WTC11 (cell line): ENCODE measurements around the gene NR3C2. TPM values are rescaled to one million over a fixed set of nuclear protein-coding genes. Genes with fewer than 3 reads are reported as not detected.

ENCODE experiments used
- ATAC-seq: fragments of 200-7000 bp; cut with Tn5 transposase; 2 replicates; pipeline ENCODE4 v1.10.0; 2021; ENCODE audit warnings: mild to moderate bottlenecking, moderate library complexity
- CTCF ChIA-PET: fragments of 300-600 bp; sonication (Branson Sonifier 250); formaldehyde crosslinking; loops from one replicate; lab custom pipeline; 2021; ENCODE audit warnings: antibody characterized with exemption; lab: Charles Lee
- POLR2A ChIA-PET: fragments of 350-600 bp; sonication (Branson Sonifier 250); formaldehyde crosslinking; loops from one replicate; lab custom pipeline; 2021; ENCODE audit warnings: antibody characterized with exemption; lab: Charles Lee
- DNase-seq: peaks from one replicate; pipeline ENCODE4 v3.0.0; 2021; ENCODE audit warnings: low spot score
- H3K27ac Mint-ChIP-seq: 2 replicates; pipeline ENCODE4 v1.8.0; 2021; ENCODE audit warnings: mixed read lengths
- H3K27me3 Mint-ChIP-seq: 2 replicates; pipeline ENCODE4 v1.8.0; 2021; ENCODE audit warnings: low read depth, mild to moderate bottlenecking, moderate library complexity, mixed read lengths
- H3K36me3 Mint-ChIP-seq: 2 replicates; pipeline ENCODE4 v1.8.0; 2021; ENCODE audit warnings: mixed read lengths
- H3K4me1 Mint-ChIP-seq: 2 replicates; pipeline ENCODE4 v1.8.0; 2022; ENCODE audit warnings: mixed read lengths
- H3K4me3 Mint-ChIP-seq: 2 replicates; pipeline ENCODE4 v1.8.0; 2021; ENCODE audit warnings: mild to moderate bottlenecking, moderate library complexity, mixed read lengths
- H3K9me3 Mint-ChIP-seq: 2 replicates; pipeline ENCODE4 v1.8.0; 2021; ENCODE audit warnings: mixed read lengths
- ATF1 ChIP-seq: sonication (generic); formaldehyde crosslinking; IDR thresholded peaks from 2 replicates; pipeline ENCODE4 v1.8.1; 2023; ENCODE audit warnings: mild to moderate bottlenecking, moderate library complexity, missing genetic modification reagents
- CBFB ChIP-seq: sonication (generic); formaldehyde crosslinking; IDR thresholded peaks from 2 replicates; pipeline ENCODE4 v1.8.1; 2022; ENCODE audit warnings: mild to moderate bottlenecking, low read depth, missing genetic modification reagents
- CREM ChIP-seq: sonication (generic); formaldehyde crosslinking; IDR thresholded peaks from 2 replicates; pipeline ENCODE4 v1.8.1; 2022; ENCODE audit warnings: mild to moderate bottlenecking, missing genetic modification reagents, moderate library complexity
- FOXP1 ChIP-seq: sonication (generic); formaldehyde crosslinking; IDR thresholded peaks from 2 replicates; pipeline ENCODE4 v1.8.0; 2022; ENCODE audit warnings: missing genetic modification reagents, mild to moderate bottlenecking, moderate library complexity, borderline replicate concordance
- IRF2 ChIP-seq: sonication (generic); formaldehyde crosslinking; IDR thresholded peaks from 2 replicates; pipeline ENCODE4 v1.8.0; 2022; ENCODE audit warnings: low read depth, missing genetic modification reagents, borderline replicate concordance
- NFE2L1 ChIP-seq: sonication (generic); formaldehyde crosslinking; IDR thresholded peaks from 2 replicates; pipeline ENCODE4 v1.8.1; 2023; ENCODE audit warnings: missing genetic modification reagents
- NR2C2 ChIP-seq: sonication (generic); formaldehyde crosslinking; IDR thresholded peaks from 2 replicates; pipeline ENCODE4 v1.8.0; 2022; ENCODE audit warnings: mild to moderate bottlenecking, missing genetic modification reagents
- OVOL2 ChIP-seq: fragments of 250-450 bp; sonication (Bioruptor Pico); IDR thresholded peaks from 2 replicates; pipeline ENCODE4 v1.9.0; 2021; ENCODE audit warnings: mild to moderate bottlenecking, borderline replicate concordance
- PRRX2 ChIP-seq: fragments of 250-450 bp; sonication (Bioruptor Pico); IDR thresholded peaks from 2 replicates; pipeline ENCODE4 v1.8.0; 2021; ENCODE audit warnings: mild to moderate bottlenecking
- RORB ChIP-seq: fragments of 250-450 bp; sonication (Bioruptor Pico); IDR thresholded peaks from 2 replicates; pipeline ENCODE4 v1.9.0; 2021; ENCODE audit warnings: mild to moderate bottlenecking
- SMAD3 ChIP-seq: sonication (generic); formaldehyde crosslinking; IDR thresholded peaks from 2 replicates; pipeline ENCODE4 v1.8.0; 2022; ENCODE audit warnings: missing genetic modification reagents, mild to moderate bottlenecking, borderline replicate concordance
- SMAD4 ChIP-seq: sonication (generic); formaldehyde crosslinking; IDR thresholded peaks from 2 replicates; pipeline ENCODE4 v1.8.0; 2022; ENCODE audit warnings: mild to moderate bottlenecking, missing genetic modification reagents
- SP1 ChIP-seq: sonication (generic); formaldehyde crosslinking; conservative IDR thresholded peaks from 2 replicates; pipeline ENCODE4 v1.8.1; 2022; ENCODE audit warnings: missing genetic modification reagents
- ZNF232 ChIP-seq: sonication (generic); formaldehyde crosslinking; IDR thresholded peaks from 2 replicates; pipeline ENCODE4 v1.8.0; 2022; ENCODE audit warnings: mild to moderate bottlenecking, missing genetic modification reagents
- ZNF423 ChIP-seq: fragments of 250-450 bp; sonication (Bioruptor Pico); IDR thresholded peaks from 2 replicates; pipeline ENCODE4 v2.1.2; 2022; ENCODE audit warnings: mild to moderate bottlenecking, moderate library complexity
- total RNA-seq: library from RNA; stranded (reverse); gene quantifications from 3 replicates; pipeline ENCODE4 v1.2.3, GENCODE V29; 2021
- TF ChIP-seq, protein P1 (sequence below): sonication (generic); formaldehyde crosslinking; IDR thresholded peaks from 2 replicates; pipeline ENCODE4 v1.8.0; 2022; ENCODE audit warnings: mild to moderate bottlenecking, missing genetic modification reagents
- TF ChIP-seq, protein P2 (sequence below): sonication (generic); formaldehyde crosslinking; conservative IDR thresholded peaks from 2 replicates; pipeline ENCODE4 v1.8.1; 2022; ENCODE audit warnings: mild to moderate bottlenecking, missing genetic modification reagents
- TF ChIP-seq, protein P3 (sequence below): fragments of 250-450 bp; sonication (Bioruptor Pico); IDR thresholded peaks from 2 replicates; pipeline ENCODE4 v2.1.2; 2022; ENCODE audit warnings: mild to moderate bottlenecking, moderate library complexity
- TF ChIP-seq, protein P4 (sequence below): sonication (generic); formaldehyde crosslinking; IDR thresholded peaks from 2 replicates; pipeline ENCODE4 v1.8.0; 2022; ENCODE audit warnings: mild to moderate bottlenecking, missing genetic modification reagents
- TF ChIP-seq, protein P5 (sequence below): sonication (generic); formaldehyde crosslinking; IDR thresholded peaks from 2 replicates; pipeline ENCODE4 v1.8.1; 2023; ENCODE audit warnings: mild to moderate bottlenecking, missing genetic modification reagents, moderate library complexity
- TF ChIP-seq, protein P6 (sequence below): fragments of 250-450 bp; sonication (Bioruptor Pico); IDR thresholded peaks from 2 replicates; pipeline ENCODE4 v1.9.0; 2021; ENCODE audit warnings: mild to moderate bottlenecking, borderline replicate concordance

NR3C2 gene
- total RNA-seq, 1 experiment from 2014 or later = 2.8 TPM

DNA sequence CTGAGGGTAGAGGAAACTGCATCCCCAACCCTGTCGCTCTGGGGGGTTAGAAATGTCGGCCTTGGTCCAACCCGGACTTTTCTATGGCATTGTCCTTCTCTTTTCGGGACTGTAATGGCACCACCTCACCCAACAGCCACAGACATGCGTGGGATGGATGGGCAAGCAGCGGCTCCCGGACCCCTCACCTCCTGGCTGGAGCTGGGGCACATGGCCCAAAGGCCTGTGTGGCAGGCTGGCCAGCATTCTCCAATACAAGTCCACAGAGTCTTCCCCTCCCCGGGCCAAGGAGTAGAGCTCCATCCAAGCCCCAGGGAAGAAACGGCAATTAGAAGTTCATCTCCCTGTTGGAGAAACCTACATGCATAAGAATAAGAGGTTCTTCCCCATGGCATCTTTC is 142.9 kb downstream of the NR3C2 start:
- H3K4me1 Mint-ChIP-seq = no peaks in the 10 kb centered on the region
- peaks cover 70% of the 10 kb centered on the region for H3K9me3 Mint-ChIP-seq
- no peaks in the 10 kb centered on the region for H3K27me3 Mint-ChIP-seq
- H3K36me3 Mint-ChIP-seq = peaks cover 52% of the 10 kb centered on the region
- ATAC-seq (no peak), DNase-seq (no peak)
- no peak overlapping the region for H3K27ac Mint-ChIP-seq
- CTCF ChIA-PET = no interaction called here
- TF ChIP-seq NR2C2 (CRISPR knock-in tag) (no peak), OVOL2 (CRISPR knock-in tag) (no peak), SMAD4 (no peak), SP1 (CRISPR knock-in tag) (no peak), ZNF232 (CRISPR knock-in tag) (no peak), RORB (no peak)
- TF ChIP-seq, protein P1, sequence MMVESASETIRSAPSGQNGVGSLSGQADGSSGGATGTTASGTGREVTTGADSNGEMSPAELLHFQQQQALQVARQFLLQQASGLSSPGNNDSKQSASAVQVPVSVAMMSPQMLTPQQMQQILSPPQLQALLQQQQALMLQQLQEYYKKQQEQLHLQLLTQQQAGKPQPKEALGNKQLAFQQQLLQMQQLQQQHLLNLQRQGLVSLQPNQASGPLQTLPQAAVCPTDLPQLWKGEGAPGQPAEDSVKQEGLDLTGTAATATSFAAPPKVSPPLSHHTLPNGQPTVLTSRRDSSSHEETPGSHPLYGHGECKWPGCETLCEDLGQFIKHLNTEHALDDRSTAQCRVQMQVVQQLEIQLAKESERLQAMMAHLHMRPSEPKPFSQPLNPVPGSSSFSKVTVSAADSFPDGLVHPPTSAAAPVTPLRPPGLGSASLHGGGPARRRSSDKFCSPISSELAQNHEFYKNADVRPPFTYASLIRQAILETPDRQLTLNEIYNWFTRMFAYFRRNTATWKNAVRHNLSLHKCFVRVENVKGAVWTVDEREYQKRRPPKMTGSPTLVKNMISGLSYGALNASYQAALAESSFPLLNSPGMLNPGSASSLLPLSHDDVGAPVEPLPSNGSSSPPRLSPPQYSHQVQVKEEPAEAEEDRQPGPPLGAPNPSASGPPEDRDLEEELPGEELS (CRISPR knock-in tag) = no peak
- POLR2A ChIA-PET = no interaction called here
- H3K4me3 Mint-ChIP-seq = no peak overlapping the region

DNA sequence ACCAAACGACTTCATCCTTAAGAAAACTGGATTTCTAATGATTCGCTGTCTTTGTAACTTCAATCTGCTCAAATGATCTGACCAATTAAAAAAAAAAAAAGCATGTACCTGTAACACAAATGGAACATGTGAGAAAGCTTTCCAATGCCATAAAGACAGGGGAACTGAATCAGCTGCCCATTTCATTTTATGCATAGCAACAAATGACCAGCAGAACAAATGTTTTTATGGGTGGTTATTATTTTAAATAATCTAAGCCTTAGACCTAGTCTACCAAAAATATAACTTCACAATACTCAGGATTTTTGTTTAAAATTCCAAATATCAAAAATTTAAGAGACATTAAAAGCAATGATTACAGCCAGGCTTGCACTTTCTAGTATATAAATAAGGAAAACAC is 145.7 kb downstream of the NR3C2 start:
- Mint-ChIP-seq H3K4me1 (no peaks in the 10 kb centered on the region), H3K9me3 (peaks cover 45% of the 10 kb centered on the region), H3K36me3 (peaks cover 36% of the 10 kb centered on the region), H3K27me3 (no peaks in the 10 kb centered on the region), H3K27ac (no peak overlapping the region), H3K4me3 (no peak overlapping the region)
- ATAC-seq (no peak), DNase-seq (no peak)
- ChIA-PET CTCF (no interaction called here), POLR2A (no interaction called here)
- no peak for TF ChIP-seq CBFB (CRISPR knock-in tag)
- TF ChIP-seq CREM (CRISPR knock-in tag) = no peak
- no peak for TF ChIP-seq SMAD3 (CRISPR knock-in tag)
- TF ChIP-seq, protein P2, sequence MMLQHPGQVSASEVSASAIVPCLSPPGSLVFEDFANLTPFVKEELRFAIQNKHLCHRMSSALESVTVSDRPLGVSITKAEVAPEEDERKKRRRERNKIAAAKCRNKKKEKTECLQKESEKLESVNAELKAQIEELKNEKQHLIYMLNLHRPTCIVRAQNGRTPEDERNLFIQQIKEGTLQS = no peak
- TF ChIP-seq FOXP1 (CRISPR knock-in tag) = no peak
- no peak for TF ChIP-seq IRF2 (CRISPR knock-in tag)
- TF ChIP-seq, protein P3, sequence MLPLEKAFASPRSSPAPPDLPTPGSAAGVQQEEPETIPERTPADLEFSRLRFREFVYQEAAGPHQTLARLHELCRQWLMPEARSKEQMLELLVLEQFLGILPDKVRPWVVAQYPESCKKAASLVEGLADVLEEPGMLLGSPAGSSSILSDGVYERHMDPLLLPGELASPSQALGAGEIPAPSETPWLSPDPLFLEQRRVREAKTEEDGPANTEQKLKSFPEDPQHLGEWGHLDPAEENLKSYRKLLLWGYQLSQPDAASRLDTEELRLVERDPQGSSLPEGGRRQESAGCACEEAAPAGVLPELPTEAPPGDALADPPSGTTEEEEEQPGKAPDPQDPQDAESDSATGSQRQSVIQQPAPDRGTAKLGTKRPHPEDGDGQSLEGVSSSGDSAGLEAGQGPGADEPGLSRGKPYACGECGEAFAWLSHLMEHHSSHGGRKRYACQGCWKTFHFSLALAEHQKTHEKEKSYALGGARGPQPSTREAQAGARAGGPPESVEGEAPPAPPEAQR (CRISPR knock-in tag) = no peak
- TF ChIP-seq, protein P4, sequence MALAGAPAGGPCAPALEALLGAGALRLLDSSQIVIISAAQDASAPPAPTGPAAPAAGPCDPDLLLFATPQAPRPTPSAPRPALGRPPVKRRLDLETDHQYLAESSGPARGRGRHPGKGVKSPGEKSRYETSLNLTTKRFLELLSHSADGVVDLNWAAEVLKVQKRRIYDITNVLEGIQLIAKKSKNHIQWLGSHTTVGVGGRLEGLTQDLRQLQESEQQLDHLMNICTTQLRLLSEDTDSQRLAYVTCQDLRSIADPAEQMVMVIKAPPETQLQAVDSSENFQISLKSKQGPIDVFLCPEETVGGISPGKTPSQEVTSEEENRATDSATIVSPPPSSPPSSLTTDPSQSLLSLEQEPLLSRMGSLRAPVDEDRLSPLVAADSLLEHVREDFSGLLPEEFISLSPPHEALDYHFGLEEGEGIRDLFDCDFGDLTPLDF (CRISPR knock-in tag) = no peak
- no peak for TF ChIP-seq NFE2L1 (CRISPR knock-in tag)
- no peak for TF ChIP-seq PRRX2

DNA sequence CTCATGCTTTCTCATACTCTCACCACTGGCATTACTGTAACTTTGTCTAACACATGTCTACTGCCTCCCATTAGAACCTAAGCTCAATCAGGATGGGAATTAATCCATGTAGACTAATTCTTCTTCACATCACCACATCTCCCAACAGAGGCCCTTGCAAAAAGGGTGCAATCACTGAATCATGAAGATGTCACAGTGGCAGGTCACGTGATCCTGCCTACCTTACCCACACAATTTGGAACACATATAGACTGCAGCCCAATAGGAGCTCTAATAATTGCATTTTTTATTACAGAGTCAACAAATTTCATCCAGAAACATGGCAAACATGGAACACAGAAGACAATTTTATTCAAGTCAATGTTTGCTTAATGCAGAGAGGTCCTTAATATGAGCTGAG is 146.6 kb downstream of the NR3C2 start:
- H3K27ac Mint-ChIP-seq = no peak overlapping the region
- CTCF ChIA-PET = no interaction called here
- H3K4me3 Mint-ChIP-seq = no peak overlapping the region
- DNase-seq = no peak
- H3K36me3 Mint-ChIP-seq = peaks cover 28% of the 10 kb centered on the region
- ATAC-seq = no peak
- H3K9me3 Mint-ChIP-seq = peaks cover 38% of the 10 kb centered on the region
- no peaks in the 10 kb centered on the region for H3K27me3 Mint-ChIP-seq
- no peaks in the 10 kb centered on the region for H3K4me1 Mint-ChIP-seq
- no peak for TF ChIP-seq ZNF423 (CRISPR knock-in tag)
- TF ChIP-seq, protein P5, sequence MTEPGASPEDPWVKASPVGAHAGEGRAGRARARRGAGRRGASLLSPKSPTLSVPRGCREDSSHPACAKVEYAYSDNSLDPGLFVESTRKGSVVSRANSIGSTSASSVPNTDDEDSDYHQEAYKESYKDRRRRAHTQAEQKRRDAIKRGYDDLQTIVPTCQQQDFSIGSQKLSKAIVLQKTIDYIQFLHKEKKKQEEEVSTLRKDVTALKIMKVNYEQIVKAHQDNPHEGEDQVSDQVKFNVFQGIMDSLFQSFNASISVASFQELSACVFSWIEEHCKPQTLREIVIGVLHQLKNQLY (CRISPR knock-in tag) = no peak
- no peak for TF ChIP-seq ATF1 (CRISPR knock-in tag)
- TF ChIP-seq PRRX2 = no peak
- TF ChIP-seq FOXP1 (CRISPR knock-in tag) = no peak
- TF ChIP-seq, protein P6, sequence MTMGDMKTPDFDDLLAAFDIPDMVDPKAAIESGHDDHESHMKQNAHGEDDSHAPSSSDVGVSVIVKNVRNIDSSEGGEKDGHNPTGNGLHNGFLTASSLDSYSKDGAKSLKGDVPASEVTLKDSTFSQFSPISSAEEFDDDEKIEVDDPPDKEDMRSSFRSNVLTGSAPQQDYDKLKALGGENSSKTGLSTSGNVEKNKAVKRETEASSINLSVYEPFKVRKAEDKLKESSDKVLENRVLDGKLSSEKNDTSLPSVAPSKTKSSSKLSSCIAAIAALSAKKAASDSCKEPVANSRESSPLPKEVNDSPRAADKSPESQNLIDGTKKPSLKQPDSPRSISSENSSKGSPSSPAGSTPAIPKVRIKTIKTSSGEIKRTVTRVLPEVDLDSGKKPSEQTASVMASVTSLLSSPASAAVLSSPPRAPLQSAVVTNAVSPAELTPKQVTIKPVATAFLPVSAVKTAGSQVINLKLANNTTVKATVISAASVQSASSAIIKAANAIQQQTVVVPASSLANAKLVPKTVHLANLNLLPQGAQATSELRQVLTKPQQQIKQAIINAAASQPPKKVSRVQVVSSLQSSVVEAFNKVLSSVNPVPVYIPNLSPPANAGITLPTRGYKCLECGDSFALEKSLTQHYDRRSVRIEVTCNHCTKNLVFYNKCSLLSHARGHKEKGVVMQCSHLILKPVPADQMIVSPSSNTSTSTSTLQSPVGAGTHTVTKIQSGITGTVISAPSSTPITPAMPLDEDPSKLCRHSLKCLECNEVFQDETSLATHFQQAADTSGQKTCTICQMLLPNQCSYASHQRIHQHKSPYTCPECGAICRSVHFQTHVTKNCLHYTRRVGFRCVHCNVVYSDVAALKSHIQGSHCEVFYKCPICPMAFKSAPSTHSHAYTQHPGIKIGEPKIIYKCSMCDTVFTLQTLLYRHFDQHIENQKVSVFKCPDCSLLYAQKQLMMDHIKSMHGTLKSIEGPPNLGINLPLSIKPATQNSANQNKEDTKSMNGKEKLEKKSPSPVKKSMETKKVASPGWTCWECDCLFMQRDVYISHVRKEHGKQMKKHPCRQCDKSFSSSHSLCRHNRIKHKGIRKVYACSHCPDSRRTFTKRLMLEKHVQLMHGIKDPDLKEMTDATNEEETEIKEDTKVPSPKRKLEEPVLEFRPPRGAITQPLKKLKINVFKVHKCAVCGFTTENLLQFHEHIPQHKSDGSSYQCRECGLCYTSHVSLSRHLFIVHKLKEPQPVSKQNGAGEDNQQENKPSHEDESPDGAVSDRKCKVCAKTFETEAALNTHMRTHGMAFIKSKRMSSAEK (CRISPR knock-in tag) = no peak
- POLR2A ChIA-PET = interaction anchor here (0.6 kb wide), 1 partner anchor 441 kb away, joined by 3 read pairs; no protein-coding TSS in a partner anchor
